Neural cell (in vitro differentiated cells): ENCODE results near the gene TNFRSF17. TPM values are rescaled to one million over a fixed set of nuclear protein-coding genes. Genes with fewer than 3 reads are reported as not detected.
"Not testable (repeated sequence)": the region's sequence is repeated elsewhere in the genome, so short reads cannot be mapped to it uniquely, and the experiment has no call there.

ENCODE experiments used
- H2AFZ ChIP-seq: fragments of 200-600, 300-800 bp; sonication (generic), shearing (Covaris generic); 2 replicates; pipeline ENCODE4 v1.6.0; 2014; ENCODE audit warnings: low read depth, mild to moderate bottlenecking, antibody characterized with exemption, low read length, moderate library complexity
- H3F3A ChIP-seq: fragments of 200-600 bp; shearing (Covaris generic); 2 replicates; pipeline ENCODE4 v1.6.1; 2016; ENCODE audit warnings: mild to moderate bottlenecking, moderate library complexity, mixed read lengths, antibody characterized with exemption, low read length; ENCODE audit not compliant: insufficient read depth, poor library complexity, severe bottlenecking
- H3K27ac ChIP-seq: fragments of 200-600, 300-800 bp; sonication (generic), shearing (Covaris generic); 2 replicates; pipeline ENCODE4 v1.5.1; 2014; ENCODE audit warnings: mild to moderate bottlenecking, low read length, moderate library complexity
- H3K27me3 ChIP-seq: fragments of 300-800, 200-600 bp; sonication (generic), shearing (Covaris generic); 2 replicates; pipeline ENCODE4 v1.6.0; 2014; ENCODE audit warnings: mild to moderate bottlenecking, low read depth, low read length, moderate library complexity; ENCODE audit not compliant: insufficient read depth
- H3K36me3 ChIP-seq: fragments of 300-800, 200-600 bp; sonication (generic), shearing (Covaris generic); 2 replicates; pipeline ENCODE4 v1.5.1; 2014; ENCODE audit warnings: mild to moderate bottlenecking, antibody characterized with exemption, low read length, moderate library complexity; ENCODE audit not compliant: insufficient read depth
- H3K4me2 ChIP-seq: fragments of 300-800, 200-600 bp; sonication (generic), shearing (Covaris generic); 2 replicates; pipeline ENCODE4 v1.6.0; 2014; ENCODE audit warnings: mild to moderate bottlenecking, low read length
- H3K4me3 ChIP-seq: fragments of 300-800, 200-600 bp; sonication (generic), shearing (Covaris generic); 2 replicates; pipeline ENCODE4 v1.5.1; 2014; ENCODE audit warnings: mild to moderate bottlenecking, low read length, moderate library complexity
- H3K79me2 ChIP-seq: fragments of 200-600 bp; shearing (Covaris generic); replicated peaks from 2 replicates; pipeline ENCODE4 v1.6.0; 2014; ENCODE audit warnings: mild to moderate bottlenecking, low read length, moderate library complexity; ENCODE audit not compliant: insufficient read depth
- H3K9ac ChIP-seq: fragments of 300-800, 200-600 bp; sonication (generic), shearing (Covaris generic); 2 replicates; pipeline ENCODE4 v1.6.1; 2016; ENCODE audit warnings: mild to moderate bottlenecking, low read length, mixed read lengths
- H3K9me2 ChIP-seq: fragments of 200-600 bp; shearing (Covaris generic); 2 replicates; pipeline ENCODE4 v1.6.1; 2016; ENCODE audit warnings: mild to moderate bottlenecking, low read length, mixed read lengths; ENCODE audit not compliant: insufficient read depth
- H3K9me3 ChIP-seq: fragments of 200-600, 300-800 bp; sonication (generic), shearing (Covaris generic); 2 replicates; pipeline ENCODE4 v1.6.1; 2016; ENCODE audit warnings: mild to moderate bottlenecking, mixed run types, low read length, moderate library complexity, mixed read lengths
- H4K20me1 ChIP-seq: fragments of 200-600 bp; shearing (Covaris generic); 2 replicates; pipeline ENCODE4 v1.6.1; 2016; ENCODE audit warnings: mild to moderate bottlenecking, mixed run types; ENCODE audit not compliant: insufficient read depth
- EP300 ChIP-seq: fragments of 450-650 bp; conservative IDR thresholded peaks from 2 replicates; pipeline ENCODE4 v1.6.1; 2014; ENCODE audit warnings: antibody characterized with exemption, mild to moderate bottlenecking, moderate library complexity; ENCODE audit not compliant: poor library complexity, severe bottlenecking
- MXI1 ChIP-seq: fragments of 450-650 bp; conservative IDR thresholded peaks from 2 replicates; pipeline ENCODE4 v1.6.1; 2014; ENCODE audit warnings: antibody characterized with exemption, mild to moderate bottlenecking; ENCODE audit not compliant: poor library complexity, severe bottlenecking
- REST ChIP-seq: IDR thresholded peaks from 2 replicates; pipeline ENCODE4 v1.6.1; 2012; ENCODE audit warnings: borderline replicate concordance
- SMC3 ChIP-seq: fragments of 450-650 bp; conservative IDR thresholded peaks from 2 replicates; pipeline ENCODE4 v1.6.1; 2014; ENCODE audit warnings: antibody characterized with exemption, mild to moderate bottlenecking, moderate library complexity; ENCODE audit not compliant: poor library complexity
- polyA plus RNA-seq: library from polyadenylated mRNA; depleted of rRNA; stranded (reverse); fragments of >200 nt; gene quantifications from 2 replicates; pipeline ENCODE4 v1.2.3, GENCODE V29; 2014

Gene TNFRSF17
- polyA plus RNA-seq, 1 donor from 2014 or later: not detected

DNA sequence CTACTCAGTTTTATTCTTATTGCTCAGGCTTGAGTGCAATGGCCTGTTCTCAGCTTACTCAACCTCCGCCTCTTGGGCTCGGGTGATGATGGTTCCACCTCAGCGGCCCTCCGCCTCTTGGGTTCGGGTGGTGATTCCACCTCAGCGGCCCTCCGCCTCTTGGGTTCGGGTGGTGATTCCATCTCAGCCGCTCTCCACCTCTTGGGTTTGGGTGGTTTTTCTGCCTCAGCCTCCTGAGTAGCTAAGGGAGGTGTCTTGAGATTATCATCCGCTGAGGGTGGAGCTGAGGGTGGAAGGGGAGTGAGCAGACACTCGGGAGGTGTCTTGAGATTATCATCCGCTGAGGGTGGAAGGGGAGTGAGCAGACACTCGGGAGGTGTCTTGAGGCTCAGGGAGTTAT is 37.7 kb upstream of the TNFRSF17 start:
- H3K27ac ChIP-seq, H3K4me3 ChIP-seq, H3K9me2 ChIP-seq, H2AFZ ChIP-seq, H3F3A ChIP-seq, H4K20me1 ChIP-seq, H3K9ac ChIP-seq, H3K79me2 ChIP-seq, H3K36me3 ChIP-seq, H3K4me2 ChIP-seq, H3K27me3 ChIP-seq, H3K9me3 ChIP-seq: not testable (repeated sequence)

- H4K20me1 ChIP-seq, H3K9me3 ChIP-seq, H3F3A ChIP-seq, H3K36me3 ChIP-seq, H3K9me2 ChIP-seq, H2AFZ ChIP-seq, H3K27me3 ChIP-seq, H3K4me3 ChIP-seq, H3K4me2 ChIP-seq, H3K9ac ChIP-seq, H3K27ac ChIP-seq, H3K79me2 ChIP-seq: not testable (repeated sequence)
Measured at GRCh38 chr16:11941945-11942344, 23.1 kb upstream of the TNFRSF17 start, which contains the start of gene NPIPB2. NPIPB2 (minus strand) TSS chr16:11942045; CDS start chr16:11942045, 0 bp downstream.

GRCh38 chr16:11946433-11946832 is 18.6 kb upstream of the TNFRSF17 start:
- Histone ChIP-seq H3K27me3 (no peaks in the 10 kb centered on the region), H4K20me1 (no peaks in the 10 kb centered on the region), H2AFZ (no peak overlapping the region), H3F3A (no peaks in the 10 kb centered on the region), H3K9me3 (no peaks in the 10 kb centered on the region), H3K27ac (no peak overlapping the region), H3K4me3 (no peak overlapping the region), H3K9me2 (no peaks in the 10 kb centered on the region), H3K36me3 (no peaks in the 10 kb centered on the region), H3K9ac (no peak overlapping the region), H3K79me2 (no peaks in the 10 kb centered on the region), H3K4me2 (no peak overlapping the region)
- TF ChIP-seq SMC3 (no peak), EP300 (no peak)

- Histone ChIP-seq H3K4me2 (no peak overlapping the region), H3K4me3 (no peak overlapping the region), H3K36me3 (no peaks in the 10 kb centered on the region), H3K9me2 (no peaks in the 10 kb centered on the region), H3K9me3 (no peaks in the 10 kb centered on the region), H3K79me2 (no peaks in the 10 kb centered on the region), H3F3A (no peaks in the 10 kb centered on the region), H3K9ac (no peak overlapping the region), H4K20me1 (no peaks in the 10 kb centered on the region), H3K27ac (no peak overlapping the region), H3K27me3 (no peaks in the 10 kb centered on the region), H2AFZ (no peak overlapping the region)
- TF ChIP-seq MXI1 (no peak), REST (no peak), EP300 (no peak), SMC3 (no peak)
Measured at GRCh38 chr16:11948819-11949218, 16.2 kb upstream of the TNFRSF17 start.
